ENCODE results near the gene KIRREL1.

The KIRREL1 gene

GRCh38 chr1:158146165-158146564, 152.7 kb downstream of the KIRREL1 start:
- no peaks in the 10 kb centered on the region for H3K36me3 ChIP-seq (ENCODE audit: control insufficient read depth, low read depth, low read length)
- no peaks in the 10 kb centered on the region for H3K4me1 ChIP-seq (ENCODE audit: control insufficient read depth, low read depth, low read length)
- H3K27ac ChIP-seq (ENCODE audit: low read length): no peak overlapping the region
- no peak overlapping the region for H3K9ac ChIP-seq (ENCODE audit: low read length)
- no peaks in the 10 kb centered on the region for H3K9me3 ChIP-seq (ENCODE audit: control insufficient read depth, low read depth, low read length)
- no peaks in the 10 kb centered on the region for H3K27me3 ChIP-seq (ENCODE audit: control insufficient read depth, insufficient read depth, low read length)
- no peak overlapping the region for H3K4me3 ChIP-seq (ENCODE audit: low read length)

GRCh38 chr1:158146739-158147138, 153.3 kb downstream of the KIRREL1 start:
- no peaks in the 10 kb centered on the region for H3K9me3 ChIP-seq (ENCODE audit: control insufficient read depth, low read depth, low read length)
- no peak overlapping the region for H3K27ac ChIP-seq (ENCODE audit: low read length)
- no peaks in the 10 kb centered on the region for H3K27me3 ChIP-seq (ENCODE audit: control insufficient read depth, insufficient read depth, low read length)
- no peaks in the 10 kb centered on the region for H3K36me3 ChIP-seq (ENCODE audit: control insufficient read depth, low read depth, low read length)
- no peaks in the 10 kb centered on the region for H3K4me1 ChIP-seq (ENCODE audit: control insufficient read depth, low read depth, low read length)
- H3K9ac ChIP-seq (ENCODE audit: low read length): no peak overlapping the region
- H3K4me3 ChIP-seq (ENCODE audit: low read length): no peak overlapping the region

- no peak overlapping the region for H3K9ac ChIP-seq (ENCODE audit: low read length)
- H3K27me3 ChIP-seq (ENCODE audit: control insufficient read depth, insufficient read depth, low read length): no peaks in the 10 kb centered on the region
- no peaks in the 10 kb centered on the region for H3K36me3 ChIP-seq (ENCODE audit: control insufficient read depth, low read depth, low read length)
- H3K4me1 ChIP-seq (ENCODE audit: control insufficient read depth, low read depth, low read length): no peaks in the 10 kb centered on the region
- H3K27ac ChIP-seq (ENCODE audit: low read length): no peak overlapping the region
- no peaks in the 10 kb centered on the region for H3K9me3 ChIP-seq (ENCODE audit: control insufficient read depth, low read depth, low read length)
- H3K4me3 ChIP-seq (ENCODE audit: low read length): no peak overlapping the region
Measured at GRCh38 chr1:158147401-158147800, 154.0 kb downstream of the KIRREL1 start.

- no peaks in the 10 kb centered on the region for H3K36me3 ChIP-seq (ENCODE audit: control insufficient read depth, low read depth, low read length)
- no peak overlapping the region for H3K4me3 ChIP-seq (ENCODE audit: low read length)
- no peaks in the 10 kb centered on the region for H3K9me3 ChIP-seq (ENCODE audit: control insufficient read depth, low read depth, low read length)
- H3K4me1 ChIP-seq (ENCODE audit: control insufficient read depth, low read depth, low read length): no peaks in the 10 kb centered on the region
- H3K27ac ChIP-seq (ENCODE audit: low read length): no peak overlapping the region
- H3K9ac ChIP-seq (ENCODE audit: low read length): no peak overlapping the region
- no peaks in the 10 kb centered on the region for H3K27me3 ChIP-seq (ENCODE audit: control insufficient read depth, insufficient read depth, low read length)
Measured at GRCh38 chr1:158147869-158148268, 154.4 kb downstream of the KIRREL1 start.

- H3K9me3 ChIP-seq (ENCODE audit: control insufficient read depth, low read depth, low read length): no peaks in the 10 kb centered on the region
- no peaks in the 10 kb centered on the region for H3K4me1 ChIP-seq (ENCODE audit: control insufficient read depth, low read depth, low read length)
- H3K27ac ChIP-seq (ENCODE audit: low read length): no peak overlapping the region
- H3K9ac ChIP-seq (ENCODE audit: low read length): no peak overlapping the region
- no peaks in the 10 kb centered on the region for H3K36me3 ChIP-seq (ENCODE audit: control insufficient read depth, low read depth, low read length)
- H3K27me3 ChIP-seq (ENCODE audit: control insufficient read depth, insufficient read depth, low read length): no peaks in the 10 kb centered on the region
- no peak overlapping the region for H3K4me3 ChIP-seq (ENCODE audit: low read length)
Measured at GRCh38 chr1:158148468-158148867, 155.0 kb downstream of the KIRREL1 start.

GRCh38 chr1:158149175-158149574, 155.7 kb downstream of the KIRREL1 start:
- no peak overlapping the region for H3K27ac ChIP-seq (ENCODE audit: low read length)
- no peak overlapping the region for H3K9ac ChIP-seq (ENCODE audit: low read length)
- H3K36me3 ChIP-seq (ENCODE audit: control insufficient read depth, low read depth, low read length): no peaks in the 10 kb centered on the region
- H3K27me3 ChIP-seq (ENCODE audit: control insufficient read depth, insufficient read depth, low read length): no peaks in the 10 kb centered on the region
- H3K4me1 ChIP-seq (ENCODE audit: control insufficient read depth, low read depth, low read length): no peaks in the 10 kb centered on the region
- H3K9me3 ChIP-seq (ENCODE audit: control insufficient read depth, low read depth, low read length): no peaks in the 10 kb centered on the region
- H3K4me3 ChIP-seq (ENCODE audit: low read length): peak overlapping the region; percentile 14

Measured in iPS-18a (cell line).